ENCODE results near the gene PSMD5.
"Not testable (repeated sequence)": the region's sequence is repeated elsewhere in the genome, so short reads cannot be mapped to it uniquely, and the experiment has no call there.

The PSMD5 gene

DNA sequence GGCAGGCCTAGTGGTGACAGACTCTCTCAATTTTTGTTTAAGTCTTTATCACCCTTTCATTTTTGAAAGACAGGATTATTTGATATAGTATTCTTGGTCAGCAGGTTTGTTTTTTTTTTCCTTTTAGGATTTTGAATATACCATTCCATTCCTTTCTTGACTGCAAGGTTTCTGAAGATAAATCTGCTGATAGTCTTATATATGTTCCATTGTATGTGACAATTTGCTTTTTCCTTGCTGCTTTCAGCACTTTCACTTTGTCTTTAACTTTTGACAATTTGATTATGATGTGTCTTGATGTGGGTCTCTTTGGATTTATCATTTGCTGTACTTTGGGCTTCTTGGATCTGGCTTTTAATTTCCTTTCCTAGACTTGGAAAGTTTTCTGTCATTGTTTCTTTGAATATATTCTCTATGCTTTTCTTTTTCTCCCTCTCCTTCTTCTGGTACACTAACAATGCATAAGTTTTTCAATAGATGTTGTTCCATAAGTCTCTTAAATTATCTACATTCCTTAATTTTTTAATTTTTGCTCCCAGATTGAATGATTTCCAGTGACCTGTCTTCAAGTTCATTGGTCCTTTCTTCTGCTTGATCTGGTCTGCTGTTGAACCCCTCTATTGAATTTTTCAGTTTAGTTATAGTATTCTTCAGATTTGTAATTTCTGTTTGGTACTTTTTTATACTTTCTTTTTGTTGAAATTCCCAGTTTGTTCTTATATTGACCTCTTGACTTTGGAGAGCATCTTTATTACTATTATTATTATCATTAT lies 34.9 kb downstream of the PSMD5 start:
- no peak for DNase-seq (ENCODE audit: low spot score)

DNA sequence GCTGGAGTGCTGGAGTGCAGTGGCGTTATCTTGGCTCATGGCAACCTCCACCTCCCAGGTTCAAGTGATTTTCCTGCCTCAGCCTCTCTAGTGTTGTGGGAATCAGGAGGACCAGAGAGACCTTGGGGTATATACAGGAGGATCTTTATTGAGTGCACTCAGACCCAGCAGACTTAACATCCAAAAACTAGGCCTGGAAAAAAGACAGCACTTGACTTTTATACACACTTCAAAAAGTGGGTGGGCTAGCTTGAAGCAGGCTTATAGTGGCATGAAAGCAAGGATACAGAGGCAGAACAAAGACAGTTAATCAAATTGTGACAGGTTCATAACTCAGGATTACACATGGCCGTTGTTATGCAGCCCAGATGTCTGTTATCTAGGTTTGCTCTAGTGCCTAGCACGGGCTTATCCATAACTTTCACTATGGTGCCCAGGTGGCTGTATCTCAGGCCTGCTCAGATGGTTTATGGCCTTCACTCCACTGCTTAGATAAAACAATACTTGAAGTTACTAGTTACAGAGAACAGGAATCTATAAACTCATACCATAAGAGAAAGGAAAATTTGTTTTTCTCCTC lies 37.8 kb downstream of the PSMD5 start:
- DNase-seq (ENCODE audit: low spot score) = not testable (repeated sequence)

DNA sequence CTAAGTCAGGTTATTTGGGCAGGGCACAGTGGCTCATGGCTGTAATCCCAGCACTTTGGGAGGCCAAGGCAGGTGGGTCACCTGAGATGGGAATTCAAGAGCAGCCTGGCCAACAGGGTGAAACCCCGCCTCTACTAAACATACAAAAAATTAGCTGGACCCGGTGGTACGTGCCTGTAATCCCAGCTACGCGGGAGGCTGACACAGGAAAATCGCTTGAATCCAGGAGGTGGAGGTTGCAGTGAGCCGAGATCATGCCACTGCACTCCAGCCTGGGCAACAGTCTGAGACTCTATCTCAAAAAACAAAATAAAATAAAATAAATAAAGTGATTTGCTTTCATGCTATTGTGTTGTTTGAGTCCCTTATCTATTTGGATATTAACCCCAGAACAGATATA lies 41.3 kb downstream of the PSMD5 start:
- DNase-seq (ENCODE audit: low spot score) = no peak

DNA sequence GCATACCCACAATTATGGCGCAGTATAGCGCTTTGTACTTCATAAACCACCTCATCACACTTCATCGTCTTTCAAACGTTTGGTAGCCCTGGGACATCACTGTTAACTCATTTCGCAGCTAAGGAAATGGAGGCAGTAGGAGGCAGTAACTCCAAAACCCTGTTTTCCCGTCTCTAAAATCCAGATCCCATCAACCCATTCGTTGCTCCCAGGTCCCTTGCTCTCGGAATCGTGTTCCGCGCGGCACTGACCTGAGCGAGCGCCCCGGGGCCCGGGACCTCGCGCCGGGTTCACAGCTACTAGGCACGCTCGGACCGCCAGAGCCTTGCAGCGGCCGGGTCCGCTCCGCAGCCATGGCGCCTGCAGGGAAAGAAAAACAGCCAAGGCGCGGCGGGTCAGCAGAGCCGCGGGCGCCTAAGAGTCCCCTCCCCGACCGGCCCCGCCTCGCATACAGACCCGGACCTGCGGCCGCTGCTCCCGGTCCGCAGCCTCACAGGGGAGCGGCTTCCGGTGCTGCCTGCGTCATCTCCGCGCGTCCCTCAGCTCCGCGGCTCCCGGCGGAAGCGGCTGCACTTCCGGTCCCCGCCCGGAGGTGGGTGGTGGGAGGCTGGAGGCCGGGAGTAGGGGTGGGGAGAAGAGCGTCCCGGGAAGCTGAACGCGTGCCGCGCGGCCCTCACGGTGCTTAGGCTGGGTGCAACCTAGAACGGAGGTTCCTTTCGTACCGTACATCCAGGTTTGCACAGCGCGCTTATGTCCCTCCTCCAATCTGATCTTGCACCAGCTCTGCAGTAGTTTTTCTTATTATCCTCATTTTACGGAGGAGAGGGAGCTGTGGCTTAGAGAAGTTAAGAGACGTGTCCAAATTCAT lies 49.6 kb downstream of the PSMD5 start, which contains the start of gene FBXW2:
TSS of gene FBXW2 (minus strand) at position 519 of the 868 bp plus-strand sequence. CDS start 5,158 bp downstream, outside the sequence.
- DNase-seq (ENCODE audit: low spot score) = peak; percentile 93

DNA sequence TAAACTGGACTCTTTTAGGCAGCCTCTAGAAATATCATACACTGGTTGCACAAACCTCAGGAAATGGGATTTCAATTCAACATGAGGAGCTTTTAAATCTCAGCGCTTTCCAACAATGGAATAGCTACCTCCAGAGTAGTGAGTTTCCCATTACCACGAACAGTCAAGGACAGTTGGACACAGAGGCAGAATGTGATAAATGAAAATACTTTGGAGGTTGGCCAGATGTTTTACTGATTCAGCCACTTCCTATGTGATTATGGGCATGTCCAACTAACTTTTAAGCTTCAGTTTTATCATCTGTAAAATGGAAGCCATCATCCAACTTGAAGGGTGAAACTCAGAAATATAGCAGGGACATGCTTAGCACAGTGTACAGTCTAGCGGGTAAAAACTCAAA lies 51.6 kb downstream of the PSMD5 start:
- peak; percentile 16 for DNase-seq (ENCODE audit: low spot score)

DNA sequence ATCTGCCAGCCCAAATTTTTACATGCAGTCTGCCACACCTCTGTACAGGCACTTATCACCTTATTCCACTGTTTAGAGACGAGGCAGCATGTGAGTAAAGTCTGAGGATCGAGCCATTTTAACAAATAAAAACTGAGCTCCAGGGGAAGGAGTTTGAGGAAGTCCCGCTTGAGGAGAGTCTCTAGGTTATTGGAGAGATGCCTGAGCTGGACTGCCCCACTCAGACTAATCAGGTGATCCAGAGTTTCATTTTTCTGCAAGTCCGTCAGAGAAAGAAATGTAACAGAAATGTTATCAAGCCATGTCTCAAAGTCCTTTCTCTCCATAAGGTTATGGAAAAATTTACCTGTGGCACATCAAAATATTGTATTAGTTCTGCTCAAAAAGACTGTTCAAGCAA lies 54.8 kb downstream of the PSMD5 start:
- DNase-seq (ENCODE audit: low spot score) = no peak

DNA sequence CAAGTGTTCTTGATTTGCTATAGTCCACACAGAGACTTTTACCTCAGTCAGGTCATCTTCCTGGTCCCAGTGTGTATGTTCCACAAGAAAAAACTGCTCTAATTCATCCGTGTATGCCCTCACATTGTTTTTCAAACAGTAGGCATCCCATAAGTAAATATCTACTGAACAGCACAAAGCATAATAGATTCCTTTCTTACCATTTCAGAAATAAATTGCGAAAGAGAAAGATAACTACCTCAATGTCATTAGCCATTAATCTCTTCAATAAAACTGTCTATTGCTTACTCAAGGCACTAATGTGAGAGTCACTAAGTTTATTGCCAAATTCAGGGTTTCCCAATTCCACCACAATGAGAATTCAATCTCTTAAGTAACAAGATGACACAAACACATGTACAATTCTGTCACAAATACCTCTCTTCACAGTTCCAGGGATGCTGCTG lies 59.1 kb downstream of the PSMD5 start:
- peak; percentile 8 for DNase-seq (ENCODE audit: low spot score)

DNA sequence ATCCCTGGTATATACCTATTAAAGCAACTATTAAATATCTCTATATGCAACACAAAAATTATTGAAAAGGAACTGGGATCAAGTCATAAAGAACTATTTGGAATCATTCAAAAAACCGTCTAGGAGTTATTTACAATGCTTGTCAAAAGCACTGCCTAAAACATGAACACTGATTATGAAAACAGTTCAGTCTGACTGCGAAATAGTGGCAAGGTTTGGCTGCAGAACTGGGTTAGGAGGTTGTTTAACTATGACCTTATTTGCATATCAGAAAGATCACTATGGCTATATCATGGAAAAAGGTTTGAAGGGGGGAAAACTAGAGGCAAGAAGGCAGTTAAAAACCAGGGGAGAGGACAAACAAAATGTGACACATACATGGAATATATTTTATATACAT lies 61.5 kb downstream of the PSMD5 start:
- DNase-seq (ENCODE audit: low spot score) = no peak

DNA sequence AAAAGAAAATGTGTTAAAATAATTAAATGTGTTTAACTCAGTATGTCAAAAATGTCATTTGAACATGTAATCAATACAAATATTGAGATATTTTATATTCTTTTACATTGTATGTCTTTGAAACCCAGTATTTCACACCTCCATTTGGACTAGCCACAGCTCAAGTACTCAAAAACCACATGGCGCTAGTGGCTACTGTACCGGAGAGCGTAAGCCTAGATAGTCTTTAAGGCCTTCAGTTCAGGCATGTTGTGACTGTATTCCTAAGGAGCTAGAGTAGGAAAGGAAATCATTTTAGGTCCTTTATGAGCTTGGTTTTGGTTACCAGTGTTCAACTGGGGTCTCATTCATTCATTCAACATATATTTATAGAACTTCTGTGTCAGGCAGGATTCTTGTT lies 62.4 kb downstream of the PSMD5 start:
- no peak for DNase-seq (ENCODE audit: low spot score)

DNA sequence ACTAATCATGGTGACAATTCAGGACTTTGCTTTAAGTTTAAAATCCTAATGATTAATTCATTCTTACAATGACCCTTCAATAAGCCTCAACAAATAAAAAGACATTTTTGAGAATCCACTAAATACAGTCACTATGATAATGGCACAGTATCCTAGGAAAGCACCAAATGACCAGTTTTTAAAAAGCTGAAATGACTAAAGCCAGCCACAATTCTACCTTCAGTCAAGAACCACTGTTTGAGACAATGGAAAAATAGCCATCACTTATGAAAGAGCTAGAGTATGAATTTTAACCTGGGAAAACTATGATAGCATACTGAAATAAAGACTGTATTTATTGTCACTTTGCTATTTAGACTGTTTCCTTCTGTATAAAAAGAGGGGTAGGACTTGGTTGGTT lies 63.5 kb downstream of the PSMD5 start:
- no peak for DNase-seq (ENCODE audit: low spot score)

DNA sequence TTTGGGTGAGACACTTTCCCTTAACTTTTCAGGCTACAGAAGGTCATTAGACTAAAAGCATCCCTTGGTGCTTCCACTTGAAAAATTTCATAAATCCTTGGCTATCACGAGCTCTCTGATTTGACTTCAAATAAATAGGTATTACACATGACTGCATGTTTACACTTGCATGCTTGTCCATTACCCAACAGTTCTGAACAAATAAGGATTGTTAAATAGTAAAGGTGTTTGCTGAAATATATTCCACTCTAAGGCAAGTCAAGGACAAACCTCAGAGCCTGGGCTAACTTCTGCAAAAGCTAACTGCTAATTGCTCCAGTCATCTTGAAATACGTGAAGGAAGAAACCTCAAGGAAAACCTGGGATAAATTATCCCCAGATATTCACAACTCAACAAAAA lies 64.0 kb downstream of the PSMD5 start:
- DNase-seq (ENCODE audit: low spot score) = no peak

DNA sequence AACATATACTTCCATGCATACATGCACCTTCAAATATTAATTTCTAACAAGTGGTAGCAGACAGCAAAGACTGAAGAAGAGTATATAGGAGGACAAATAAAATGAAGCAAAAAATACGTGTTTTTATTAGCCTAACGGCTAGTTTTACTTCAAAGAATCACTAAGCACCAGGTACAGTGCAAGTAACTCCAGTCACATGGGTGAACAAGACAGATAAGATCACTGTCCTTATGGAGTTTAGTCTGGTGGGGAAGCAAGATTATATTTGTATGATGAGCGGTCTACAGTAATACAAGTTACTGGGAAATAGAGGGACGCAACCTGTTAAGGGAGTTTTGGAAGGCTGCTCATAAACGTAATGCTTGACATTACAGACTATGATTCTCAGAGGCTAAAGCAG lies 65.5 kb downstream of the PSMD5 start:
- no peak for DNase-seq (ENCODE audit: low spot score)

DNA sequence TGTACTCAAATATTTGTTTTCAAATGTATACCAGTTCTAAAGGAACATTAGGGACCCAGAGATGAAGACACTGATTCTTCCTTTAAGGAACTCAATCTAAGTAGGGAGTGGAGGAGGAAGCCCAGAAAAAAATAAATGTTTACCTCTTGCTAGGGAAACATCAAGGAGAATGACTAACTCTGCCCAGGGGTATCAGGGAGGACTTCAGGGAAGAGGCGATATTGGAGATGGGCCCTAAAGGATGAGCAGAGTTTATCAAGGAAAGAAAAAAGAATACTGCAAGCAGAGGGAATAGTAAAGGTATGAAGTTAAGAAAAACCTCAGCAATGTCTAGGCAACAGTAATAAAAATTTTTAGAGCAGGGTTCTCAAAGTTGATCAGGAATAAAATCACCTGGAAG lies 65.9 kb downstream of the PSMD5 start:
- DNase-seq (ENCODE audit: low spot score) = no peak

DNA sequence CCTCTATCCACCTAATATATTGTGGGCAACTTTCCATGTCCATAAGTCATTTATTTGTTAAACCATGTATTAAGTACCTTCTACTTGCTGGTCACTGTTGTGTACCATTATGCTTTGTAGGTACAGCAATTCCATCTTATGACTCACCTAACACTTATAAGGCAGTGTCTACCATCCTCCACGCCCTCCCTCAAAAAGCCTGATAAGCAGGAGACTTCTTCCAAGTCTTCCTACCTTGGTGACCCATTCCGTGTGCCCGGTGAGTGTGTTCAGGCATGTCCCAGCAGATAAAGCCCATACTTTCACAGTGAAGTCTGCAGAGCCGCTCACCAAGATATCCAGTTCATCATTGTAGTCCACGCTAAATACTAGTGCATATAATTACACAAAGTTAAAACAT lies 66.9 kb downstream of the PSMD5 start:
- no peak for DNase-seq (ENCODE audit: low spot score)

DNA sequence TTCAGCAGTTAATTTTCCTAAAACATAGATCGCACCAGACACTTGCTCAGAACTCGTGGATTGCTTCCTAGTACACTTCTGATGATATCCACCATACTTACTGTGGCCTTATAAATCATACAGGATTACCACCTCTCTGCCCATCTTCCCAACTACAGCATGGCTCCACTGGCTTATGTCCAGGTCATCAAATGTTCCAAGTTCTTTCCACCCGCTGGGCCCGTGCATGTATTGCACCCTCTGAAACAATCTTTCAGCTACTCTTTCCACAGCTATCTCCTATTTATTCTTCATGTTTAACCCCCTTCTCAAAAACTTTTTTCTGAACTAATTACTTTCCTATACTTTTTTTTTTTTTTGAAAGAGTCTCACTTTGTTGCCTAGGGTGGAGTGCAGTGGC lies 68.0 kb downstream of the PSMD5 start:
- no peak for DNase-seq (ENCODE audit: low spot score)

DNA sequence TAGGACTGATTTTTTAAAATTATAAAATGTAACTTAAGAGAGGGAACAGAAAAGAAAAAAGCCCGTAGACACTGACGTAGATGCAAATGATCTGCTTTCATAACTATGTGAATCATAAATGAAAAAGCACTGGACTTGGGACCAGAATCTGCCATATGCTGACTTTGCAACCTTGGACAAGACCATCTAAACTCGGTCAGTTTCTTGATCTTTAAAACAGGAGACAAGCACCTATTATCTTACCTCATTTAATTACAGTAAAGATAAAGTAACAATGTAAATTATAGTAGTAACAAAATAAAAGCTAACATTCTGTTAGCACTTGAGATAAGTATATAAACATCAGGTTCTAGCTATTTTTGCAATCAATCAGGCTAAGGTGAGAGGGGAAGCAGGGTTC lies 69.5 kb downstream of the PSMD5 start:
- no peak for DNase-seq (ENCODE audit: low spot score)

DNA sequence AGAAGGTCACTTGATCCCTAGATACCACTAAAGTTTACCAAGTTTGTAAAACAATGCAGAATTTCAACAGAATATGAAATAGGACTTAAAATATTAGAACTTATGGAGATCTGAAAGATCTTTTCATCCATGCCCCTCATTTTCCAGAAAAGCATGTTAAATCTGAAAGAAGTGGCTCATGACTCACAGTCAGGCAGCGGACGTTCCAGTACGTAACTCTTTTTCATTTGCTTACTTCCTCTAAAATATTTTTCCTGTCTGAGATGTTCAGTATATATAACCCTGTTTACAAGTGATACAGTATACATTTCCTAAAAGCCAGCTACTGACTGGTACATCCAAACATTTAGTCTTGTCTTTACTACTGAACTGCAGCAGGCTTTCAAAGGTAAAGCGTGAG lies 71.8 kb downstream of the PSMD5 start:
- no peak for DNase-seq (ENCODE audit: low spot score)

DNA sequence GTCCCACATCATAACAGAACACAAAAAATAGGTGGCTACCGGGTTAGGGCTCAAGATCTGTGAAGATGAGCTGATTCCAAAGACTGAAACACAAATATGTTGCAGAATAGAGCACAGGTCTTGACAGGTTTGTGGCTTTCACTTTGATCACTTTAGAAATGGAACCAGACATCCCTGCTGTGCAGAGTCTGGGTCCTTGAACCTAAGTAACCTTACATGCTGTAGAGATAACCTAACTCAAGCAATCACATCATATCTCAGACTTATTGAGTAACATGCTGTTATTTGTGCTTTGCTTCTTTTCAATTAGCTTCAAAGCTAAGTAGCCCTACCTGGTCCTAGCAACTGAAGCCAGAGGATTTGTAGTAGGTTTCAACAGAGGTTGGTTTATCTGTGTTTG lies 73.8 kb downstream of the PSMD5 start:
- DNase-seq (ENCODE audit: low spot score) = no peak

DNA sequence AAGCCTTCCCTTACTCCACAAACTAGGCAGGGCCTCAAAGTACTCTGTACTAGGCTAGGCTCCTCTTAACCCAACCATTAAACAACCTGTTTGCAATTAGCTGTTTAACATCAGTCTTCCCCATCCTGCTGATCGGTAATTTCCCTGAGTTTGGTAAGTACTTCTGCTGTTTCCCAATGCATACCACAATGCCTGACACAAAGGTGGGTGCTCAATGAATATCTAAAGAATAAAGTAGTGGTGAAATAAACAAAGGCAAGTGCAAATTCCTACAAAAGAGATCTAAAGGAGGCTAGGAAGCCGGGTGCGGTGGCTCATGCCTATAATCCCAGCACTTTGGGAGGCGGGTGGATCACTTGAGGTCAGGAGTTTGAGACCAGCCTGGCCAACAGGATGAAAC lies 74.5 kb downstream of the PSMD5 start:
- DNase-seq (ENCODE audit: low spot score) = no peak

DNA sequence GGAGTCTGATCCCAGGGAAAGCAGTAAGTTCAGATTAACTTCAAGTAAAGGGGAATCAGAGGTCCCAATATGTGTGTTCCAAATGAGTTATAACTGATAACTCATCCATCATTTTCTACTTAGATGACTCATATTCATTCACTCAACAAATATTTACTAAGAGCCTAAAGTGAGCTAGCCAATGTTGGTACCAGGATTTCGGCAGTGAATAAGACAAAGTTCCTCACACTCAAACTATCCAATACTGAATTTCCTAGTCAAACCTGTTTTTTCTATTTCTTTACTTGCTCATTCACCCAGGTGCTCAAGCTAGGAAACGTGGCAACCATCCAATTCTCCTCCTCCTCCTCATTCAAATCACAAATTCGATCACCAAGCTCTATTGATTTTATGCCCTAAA lies 75.3 kb downstream of the PSMD5 start:
- no peak for DNase-seq (ENCODE audit: low spot score)

Data from kidney tubule cell (primary cell).